Spleen (tissue), 11 donors: ENCODE measurements around the gene FOXC2. TPM values are rescaled to one million over a fixed set of nuclear protein-coding genes. Genes with fewer than 3 reads are reported as not detected.

Experiments
- DNase-seq: peaks from one replicate; pipeline ENCODE4 v3.0.0-alpha.2; 2020
- H3K27ac ChIP-seq, 8 donors: fragments of 200-600 bp; sonication (generic) in 7 of 8; 1 replicate in 4 of 8; 2 replicates in 4 of 8; pipeline versions ENCODE4 v1.5.0 to v1.8.0; 2016 to 2021; ENCODE audit warnings: inconsistent platforms in 4 of 8, mild to moderate bottlenecking in 4 of 8, moderate library complexity in 1 of 8
- H3K27me3 ChIP-seq, 7 donors: fragments of 200-600 bp; sonication (generic) in 6 of 7; replicated peaks in 1 of 7; 1 replicate in 4 of 7; 2 replicates in 3 of 7; pipeline versions ENCODE4 v1.5.0 to v1.8.0; 2016 to 2021; ENCODE audit warnings: inconsistent platforms in 3 of 7, mild to moderate bottlenecking in 1 of 7
- H3K36me3 ChIP-seq, 6 donors: fragments of 200-600 bp; sonication (generic) in 5 of 6; 1 replicate in 4 of 6; 2 replicates in 2 of 6; pipeline versions ENCODE4 v1.5.0 to v1.8.0; 2016 to 2021; ENCODE audit warnings: inconsistent platforms in 2 of 6
- H3K4me1 ChIP-seq, 6 donors: fragments of 200-600 bp; sonication (generic) in 5 of 6; 1 replicate in 3 of 6; 2 replicates in 3 of 6; pipeline versions ENCODE4 v1.5.0 to v1.8.0; 2016 to 2021; ENCODE audit warnings: inconsistent platforms in 3 of 6
- H3K4me3 ChIP-seq, 8 donors: fragments of 200-600 bp; sonication (generic) in 7 of 8; 1 replicate in 4 of 8; 2 replicates in 4 of 8; pipeline versions ENCODE4 v1.5.0 to v1.8.0; 2016 to 2021; ENCODE audit warnings: inconsistent platforms in 4 of 8, mild to moderate bottlenecking in 4 of 8, moderate library complexity in 2 of 8
- H3K9me3 ChIP-seq, 8 donors: fragments of 200-600 bp; sonication (generic) in 7 of 8; 1 replicate in 4 of 8; 2 replicates in 4 of 8; pipeline versions ENCODE4 v1.5.0 to v1.8.0; 2016 to 2021; ENCODE audit warnings: inconsistent platforms in 4 of 8
- POLR2A ChIP-seq, 3 donors: fragments of 450-650 bp; IDR thresholded peaks; one replicate each; pipeline ENCODE4 v1.5.1; 2017; ENCODE audit warnings: antibody characterized with exemption in 3 of 3, mild to moderate bottlenecking in 1 of 3
- POLR2AphosphoS5 ChIP-seq, 3 donors: sonication (generic); formaldehyde crosslinking; IDR thresholded peaks; one replicate each; pipeline ENCODE4 v1.5.1; 2017; ENCODE audit warnings: antibody characterized with exemption in 3 of 3
- WGBS, 5 donors: extraction: QIAGEN DNeasy Blood & Tissue Kit in 3 of 5; methylation state at CpG; one replicate each; pipeline versions ENCODE4 v1.1.5 to v1.1.7; 2013 to 2018; 5-methylcytosine and 5-hydroxymethylcytosine counted together
- intact Hi-C: fragments of 100-400 bp; cut with DNase I; formaldehyde crosslinking; loops from one replicate; pipeline ENCODE4 v1.15.0; 2023; ENCODE audit warnings: low total_unique reads
- polyA plus RNA-seq, 3 donors: library from polyadenylated mRNA; stranded (reverse); fragments of 200-250 nt; gene quantifications; one replicate each; pipeline ENCODE4 v1.2.1, GENCODE V29; 2013
- total RNA-seq, 7 donors: library from RNA; depleted of rRNA in 3 of 7; stranded (reverse); fragments of >200 nt in 3 of 7; fragmentation: NEBNext Ultra II Directional in 4 of 7; extraction: Animal tissue kit (Norgen Biotek cat#: 25700) in 4 of 7; gene quantifications; one replicate each; pipeline versions ENCODE4 v1.1.0 to v1.2.1, GENCODE V29; 2016 to 2021
- TF ChIP-seq, protein P1 (sequence below), 11 experiments: fragments of 200-600 bp in 7 of 11; fragments of 450-650 bp in 4 of 11; sonication (generic) in 4 of 11; IDR thresholded peaks in 8 of 11; conservative IDR thresholded peaks in 3 of 11; 1 replicate in 7 of 11; 2 replicates in 4 of 11; pipeline versions ENCODE4 v1.4.0 to v1.8.0; 2016 to 2021; ENCODE audit warnings: antibody characterized with exemption in 11 of 11, inconsistent platforms in 4 of 11, mild to moderate bottlenecking in 1 of 11
- donor health status: healthy with polysubstance abuse.
- donor health status: DM: no; HTN: no; CAD: no; lungs with moderate emphysema.
- donor health status: DM: no; HTN: no; CAD: no.
- donor health status: Bipolar disorder and iron deficiency.
- donor health status: healthy.
- donor health status: DM: no; HTN: no; CAD: no.
- donor health status: DM: yes; HTN: yes; CAD: no.

FOXC2 gene
- total and polyA plus RNA-seq, 10 donors: 0.05 to 0.10 TPM; not detected in 8

DNA sequence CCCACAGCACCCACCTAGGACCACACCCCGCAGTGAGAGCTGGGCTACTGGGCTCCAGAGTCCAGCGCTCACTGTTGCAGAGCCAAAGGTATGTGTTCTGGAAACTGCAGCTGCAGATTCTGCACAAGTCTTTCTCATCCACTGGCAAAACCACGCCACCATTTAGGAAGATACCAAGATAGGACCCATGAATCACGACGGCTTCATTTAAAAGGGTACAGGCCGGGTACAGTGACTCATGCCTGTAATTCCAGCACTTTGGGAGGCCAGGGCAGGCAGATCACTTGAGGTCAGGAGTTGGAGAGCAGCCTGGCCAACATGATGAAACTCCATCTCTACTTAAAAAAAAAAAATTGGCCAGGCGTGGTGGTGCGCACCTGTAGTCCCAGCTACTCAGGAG, 37.5 kb upstream of the FOXC2 start:
- WGBS, 5 donors: 83 to 94% (median 90%) methylated on average over 8 of the region's 8 CpGs
- TF ChIP-seq, protein P1, sequence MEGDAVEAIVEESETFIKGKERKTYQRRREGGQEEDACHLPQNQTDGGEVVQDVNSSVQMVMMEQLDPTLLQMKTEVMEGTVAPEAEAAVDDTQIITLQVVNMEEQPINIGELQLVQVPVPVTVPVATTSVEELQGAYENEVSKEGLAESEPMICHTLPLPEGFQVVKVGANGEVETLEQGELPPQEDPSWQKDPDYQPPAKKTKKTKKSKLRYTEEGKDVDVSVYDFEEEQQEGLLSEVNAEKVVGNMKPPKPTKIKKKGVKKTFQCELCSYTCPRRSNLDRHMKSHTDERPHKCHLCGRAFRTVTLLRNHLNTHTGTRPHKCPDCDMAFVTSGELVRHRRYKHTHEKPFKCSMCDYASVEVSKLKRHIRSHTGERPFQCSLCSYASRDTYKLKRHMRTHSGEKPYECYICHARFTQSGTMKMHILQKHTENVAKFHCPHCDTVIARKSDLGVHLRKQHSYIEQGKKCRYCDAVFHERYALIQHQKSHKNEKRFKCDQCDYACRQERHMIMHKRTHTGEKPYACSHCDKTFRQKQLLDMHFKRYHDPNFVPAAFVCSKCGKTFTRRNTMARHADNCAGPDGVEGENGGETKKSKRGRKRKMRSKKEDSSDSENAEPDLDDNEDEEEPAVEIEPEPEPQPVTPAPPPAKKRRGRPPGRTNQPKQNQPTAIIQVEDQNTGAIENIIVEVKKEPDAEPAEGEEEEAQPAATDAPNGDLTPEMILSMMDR (IDR thresholded peaks at IDR 0.05 in 8 of 11, conservative IDR thresholded peaks at IDR 0.05 in 3 of 11): no peak
- TF ChIP-seq POLR2A (IDR thresholded peaks at IDR 0.05): no peak
- no peak for TF ChIP-seq POLR2AphosphoS5 (IDR thresholded peaks at IDR 0.05)
- H3K27me3 ChIP-seq: peaks cover 0 to under 1% (median 0%) of the 10 kb centered on the region in 7 donors
- no peak overlapping the region for H3K4me3 ChIP-seq
- no peak for DNase-seq
- H3K27ac ChIP-seq: no peak overlapping the region
- intact Hi-C loops: loop anchor here (10.0 kb wide), 1 partner anchor 484 kb away; no protein-coding TSS in a partner anchor
- peaks cover 0 to 57% (median 24%) of the 10 kb centered on the region in 6 donors for H3K36me3 ChIP-seq
- no peaks in the 10 kb centered on the region for H3K4me1 ChIP-seq
- H3K9me3 ChIP-seq: no peaks in the 10 kb centered on the region

DNA sequence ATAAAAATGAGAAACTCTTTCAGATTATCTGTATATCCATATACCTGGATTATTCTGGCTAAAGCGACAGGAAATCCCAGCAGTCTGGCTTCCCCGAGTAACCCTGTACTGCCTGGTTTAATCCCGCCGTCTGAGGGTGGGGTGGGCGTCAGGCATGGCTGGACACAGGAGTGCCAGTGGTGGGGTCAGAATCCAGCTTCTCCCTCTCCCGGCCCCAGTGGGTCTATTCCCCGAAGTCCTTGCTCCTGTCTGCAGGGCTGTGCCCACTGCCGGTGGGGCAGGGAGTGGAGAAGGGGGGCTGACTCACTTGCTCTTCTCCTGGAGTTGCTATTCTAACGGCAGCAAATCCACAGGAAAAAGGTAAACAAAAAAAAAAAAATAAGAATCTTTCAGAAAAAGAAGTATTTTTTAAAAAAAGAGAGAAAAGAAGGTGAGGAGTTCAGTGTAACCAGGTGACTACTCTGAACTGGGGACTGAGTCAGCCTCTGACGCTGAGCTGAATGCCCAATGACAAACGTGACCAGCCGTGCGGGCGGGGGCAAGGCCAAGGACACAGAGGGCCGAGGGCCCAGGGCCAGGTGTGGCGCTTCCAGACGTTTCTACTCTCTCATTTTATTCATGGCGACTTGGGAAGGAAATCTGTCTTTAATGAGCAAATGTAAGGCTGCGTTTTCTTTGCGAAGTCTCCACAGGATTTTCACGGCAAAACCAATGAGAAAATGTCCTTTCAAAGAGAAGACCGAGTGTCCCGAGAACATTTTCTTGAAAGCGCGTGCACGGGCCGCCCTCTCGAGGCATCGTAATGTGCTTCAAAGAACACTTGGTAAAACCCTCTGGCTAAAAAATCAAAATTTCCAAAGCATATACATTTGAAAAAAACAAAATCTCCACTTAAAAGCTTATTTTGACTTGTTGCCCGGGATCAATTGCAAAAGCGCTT, 36.1 kb upstream of the FOXC2 start:
- 86 to 89% (median 87%) methylated on average over 31 of the region's 31 CpGs for WGBS, 5 donors
- intact Hi-C loops: no loop called here
- TF ChIP-seq POLR2AphosphoS5 (IDR thresholded peaks at IDR 0.05) (no peak), POLR2A (IDR thresholded peaks at IDR 0.05) (no peak)
- TF ChIP-seq, protein P1 (IDR thresholded peaks at IDR 0.05 in 8 of 11, conservative IDR thresholded peaks at IDR 0.05 in 3 of 11): no peak
- DNase-seq: no peak
- no peaks in the 10 kb centered on the region for H3K27me3 ChIP-seq
- H3K36me3 ChIP-seq: peaks cover 0 to 71% (median 24%) of the 10 kb centered on the region in 6 donors
- H3K4me3 ChIP-seq: no peak overlapping the region
- H3K4me1 ChIP-seq: no peaks in the 10 kb centered on the region
- no peak overlapping the region for H3K27ac ChIP-seq
- no peaks in the 10 kb centered on the region for H3K9me3 ChIP-seq

DNA sequence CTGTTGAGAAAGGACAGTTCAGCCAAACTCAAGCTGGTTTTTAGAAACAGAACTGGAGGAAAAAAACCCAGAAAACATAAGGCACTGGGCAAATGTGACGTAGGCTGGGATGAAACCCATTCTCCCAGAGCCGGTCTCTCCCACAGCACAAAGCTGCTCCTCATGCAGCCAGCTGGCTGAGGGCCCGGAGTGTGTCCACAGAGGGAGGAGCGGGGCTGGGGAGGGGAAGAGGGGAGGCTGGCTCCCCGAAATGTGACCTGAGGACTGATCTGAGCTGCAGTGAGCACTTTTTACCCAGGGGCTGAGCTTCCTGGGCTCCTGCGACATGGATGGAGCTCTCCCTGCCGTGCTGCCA, 35.5 kb upstream of the FOXC2 start:
- DNase-seq: no peak
- no peak overlapping the region for H3K4me3 ChIP-seq
- peaks cover 0 to 77% (median 25%) of the 10 kb centered on the region in 6 donors for H3K36me3 ChIP-seq
- no peaks in the 10 kb centered on the region for H3K9me3 ChIP-seq
- H3K4me1 ChIP-seq: no peaks in the 10 kb centered on the region
- H3K27ac ChIP-seq: no peak overlapping the region
- intact Hi-C loops: no loop called here
- 81 to 93% (median 91%) methylated on average over 7 of the region's 7 CpGs for WGBS, 5 donors
- H3K27me3 ChIP-seq: no peaks in the 10 kb centered on the region
- TF ChIP-seq, protein P1 (IDR thresholded peaks at IDR 0.05 in 8 of 11, conservative IDR thresholded peaks at IDR 0.05 in 3 of 11): no peak
- no peak for TF ChIP-seq POLR2AphosphoS5 (IDR thresholded peaks at IDR 0.05)
- TF ChIP-seq POLR2A (IDR thresholded peaks at IDR 0.05): no peak
